SH-SY5Y (cell line): ENCODE results near the gene ROMO1.

ENCODE experiments used
- GATA2 ChIP-seq: IDR thresholded peaks from 2 replicates; pipeline ENCODE4 v1.6.1; 2011; ENCODE audit warnings: mild to moderate bottlenecking, low read depth, low read length
- GATA3 ChIP-seq: IDR thresholded peaks from 2 replicates; pipeline ENCODE4 v1.6.1; 2011; ENCODE audit warnings: low read depth, mild to moderate bottlenecking, low read length, moderate library complexity

The ROMO1 gene

DNA sequence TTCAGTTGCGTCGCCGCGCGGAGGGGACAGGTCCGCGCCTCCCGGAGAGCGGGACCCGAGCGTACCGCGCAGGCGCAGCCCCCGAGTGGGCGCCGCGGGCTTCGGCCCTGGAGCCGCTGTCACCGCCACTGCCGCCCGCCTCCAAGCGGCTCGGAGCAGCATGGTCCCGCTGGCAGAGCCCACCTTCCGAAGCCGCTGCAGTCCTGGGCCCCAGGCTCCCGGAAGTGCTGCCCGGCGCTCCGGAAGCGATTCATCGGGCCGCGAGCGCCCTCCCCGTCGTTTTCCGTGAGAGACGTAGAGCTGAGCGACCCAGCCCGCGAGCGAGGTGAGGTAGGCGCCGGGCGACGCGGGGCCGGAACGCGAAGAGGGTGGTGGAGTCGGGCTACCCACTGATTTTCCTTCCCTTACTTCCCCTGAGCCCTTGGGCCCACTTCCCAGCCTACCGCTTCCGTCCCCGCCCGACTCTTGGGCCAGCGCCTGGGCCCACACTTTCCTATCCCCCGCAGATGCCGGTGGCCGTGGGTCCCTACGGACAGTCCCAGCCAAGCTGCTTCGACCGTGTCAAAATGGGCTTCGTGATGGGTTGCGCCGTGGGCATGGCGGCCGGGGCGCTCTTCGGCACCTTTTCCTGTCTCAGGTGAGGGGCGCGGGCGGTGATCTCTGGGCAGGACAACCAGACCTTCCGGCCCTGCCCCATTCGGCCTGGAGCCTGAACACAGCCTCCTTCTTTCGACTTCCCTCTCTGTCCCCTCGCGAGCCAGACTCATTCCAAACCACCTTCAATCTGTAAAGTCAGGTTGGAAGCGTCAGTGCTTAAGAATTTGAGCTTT lies at the start of gene ROMO1, which contains the start of gene NFS1:
ROMO1 (plus strand) TSS at position 279 of the 830 bp plus-strand sequence; CDS start at position 507, 228 bp downstream.
NFS1 (minus strand) TSS at position 226 of the 830 bp plus-strand sequence; CDS start at position 162, 64 bp downstream.
- no peak for TF ChIP-seq GATA3
- no peak for TF ChIP-seq GATA2

DNA sequence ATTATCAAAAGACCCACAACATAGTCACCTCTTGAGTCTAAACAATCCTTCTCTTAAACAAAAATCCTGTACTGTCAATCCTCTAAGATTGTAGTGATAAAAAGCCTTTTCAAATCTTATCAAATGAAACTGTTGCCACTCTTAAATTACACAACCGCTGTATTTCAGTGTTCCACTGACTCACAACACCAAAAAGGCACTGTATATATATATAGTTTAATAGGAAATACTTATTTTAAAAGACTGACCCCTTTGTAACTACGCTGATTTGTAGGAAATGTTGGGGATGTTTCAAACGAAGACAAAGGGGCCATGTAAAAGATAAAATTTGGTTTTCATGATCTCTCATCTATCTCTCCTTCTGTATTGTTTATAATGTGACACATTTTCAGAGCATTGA lies 48.6 kb upstream of the ROMO1 start:
- TF ChIP-seq GATA3 (no peak), GATA2 (no peak)

DNA sequence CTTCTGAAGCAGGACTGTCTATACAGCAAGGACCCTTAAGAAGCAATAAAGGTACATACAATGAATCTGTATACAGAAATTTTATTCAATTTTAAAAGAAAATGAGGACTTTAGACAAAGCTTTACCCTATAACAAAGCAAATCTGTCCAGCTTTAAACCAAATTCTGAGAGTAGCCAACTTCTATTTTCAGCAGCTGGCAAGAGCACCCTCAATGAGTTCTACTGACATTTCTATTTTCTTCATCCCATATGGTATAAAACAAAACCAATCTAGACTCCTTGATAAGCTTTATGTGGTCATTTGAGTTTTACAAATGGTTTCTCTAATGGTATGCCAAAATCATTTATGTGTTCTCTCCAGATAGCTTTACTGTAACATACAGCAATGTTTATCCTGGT lies 47.2 kb upstream of the ROMO1 start:
- no peak for TF ChIP-seq GATA2
- TF ChIP-seq GATA3 = no peak

- TF ChIP-seq GATA2 (no peak), GATA3 (no peak)
Measured at GRCh38 chr20:35652641-35653429, 46.4 kb upstream of the ROMO1 start.

- TF ChIP-seq GATA3 (no peak), GATA2 (no peak)
Measured at GRCh38 chr20:35653430-35653734, 45.8 kb upstream of the ROMO1 start.

DNA sequence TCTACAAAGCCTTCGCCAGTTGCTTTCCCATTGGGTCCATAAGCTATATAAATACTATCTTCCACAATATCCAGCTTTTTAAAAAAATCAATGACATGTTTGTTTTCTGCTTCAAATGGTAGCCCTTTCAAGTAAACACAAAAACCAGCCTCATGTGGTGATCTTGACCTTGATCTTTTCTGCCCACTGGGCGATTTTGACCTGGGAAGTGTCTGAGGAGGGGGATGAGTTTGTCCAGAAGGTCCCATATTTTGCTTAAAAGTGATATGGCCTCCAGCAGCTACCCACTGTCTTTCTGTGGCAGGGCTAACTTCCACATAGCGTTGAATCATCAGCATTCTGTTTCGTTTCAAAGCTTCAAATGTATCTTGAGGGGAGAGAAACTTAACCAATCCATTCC lies 45.3 kb upstream of the ROMO1 start:
- TF ChIP-seq GATA2 (no peak), GATA3 (no peak)

GRCh38 chr20:35654415-35654814 lies 44.8 kb upstream of the ROMO1 start:
- no peak for TF ChIP-seq GATA2

DNA sequence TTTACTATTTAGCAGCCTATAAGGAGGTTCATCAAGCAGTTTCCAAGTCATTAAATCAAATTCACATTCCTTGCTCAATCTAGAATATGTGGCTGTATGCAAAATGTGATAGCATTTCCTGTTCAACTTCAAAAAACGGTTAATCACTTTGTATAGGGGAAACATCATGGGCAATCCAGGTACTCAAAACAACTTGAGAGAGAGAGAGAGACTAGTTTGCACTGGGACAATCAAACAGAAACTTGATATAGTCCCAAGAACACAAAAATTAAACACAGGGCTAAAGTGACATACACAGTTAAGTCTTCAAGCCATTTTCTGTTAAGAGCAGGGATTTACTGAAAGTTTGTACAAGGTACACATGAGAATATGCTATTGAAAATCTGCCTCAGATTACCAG lies 41.9 kb upstream of the ROMO1 start:
- TF ChIP-seq GATA3 = no peak
- TF ChIP-seq GATA2 = no peak

GRCh38 chr20:35660122-35660937 lies 38.9 kb upstream of the ROMO1 start:
- TF ChIP-seq GATA3 (no peak), GATA2 (no peak)

DNA sequence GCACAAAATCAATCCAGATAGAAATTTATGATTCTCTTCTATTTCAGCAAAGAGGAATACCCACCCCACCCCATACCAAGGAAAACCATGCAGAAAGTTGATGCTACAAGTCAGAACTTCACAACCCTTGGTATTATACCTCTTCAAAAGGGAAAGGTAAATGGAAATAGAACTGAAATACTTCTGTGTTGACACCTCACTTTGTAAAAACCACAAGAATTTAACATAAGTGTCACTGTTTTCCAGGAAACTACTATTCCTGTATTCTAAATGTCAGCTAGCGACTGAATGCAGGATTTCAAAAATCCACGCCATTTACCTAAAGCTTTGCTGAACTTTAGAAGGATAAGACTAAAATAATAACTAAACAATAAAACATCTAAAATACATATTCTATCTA lies 38.2 kb upstream of the ROMO1 start:
- TF ChIP-seq GATA3 (no peak), GATA2 (no peak)

DNA sequence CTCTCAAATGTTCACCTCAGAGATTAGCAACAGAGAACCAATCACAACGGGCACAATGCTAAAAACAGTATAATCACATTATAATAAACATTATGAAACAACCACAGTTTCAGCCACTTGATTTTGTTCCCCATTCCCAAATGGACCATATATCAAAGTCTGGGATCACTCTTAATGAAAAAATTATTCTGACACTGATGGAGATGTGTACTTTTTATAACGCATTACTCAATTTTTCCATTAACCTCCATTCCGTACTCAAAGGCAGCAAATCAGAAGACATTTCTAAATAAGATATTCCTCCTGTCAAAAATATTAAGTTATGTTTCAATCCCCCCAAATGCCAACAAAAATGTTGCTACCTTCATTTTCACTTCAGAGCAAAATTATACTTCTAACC lies 37.3 kb upstream of the ROMO1 start:
- TF ChIP-seq GATA2 (no peak), GATA3 (no peak)

- no peak for TF ChIP-seq GATA2
Measured at GRCh38 chr20:35662551-35662950, 36.7 kb upstream of the ROMO1 start.

GRCh38 chr20:35663516-35664465 lies 35.4 kb upstream of the ROMO1 start:
- TF ChIP-seq GATA3 (no peak), GATA2 (no peak)

DNA sequence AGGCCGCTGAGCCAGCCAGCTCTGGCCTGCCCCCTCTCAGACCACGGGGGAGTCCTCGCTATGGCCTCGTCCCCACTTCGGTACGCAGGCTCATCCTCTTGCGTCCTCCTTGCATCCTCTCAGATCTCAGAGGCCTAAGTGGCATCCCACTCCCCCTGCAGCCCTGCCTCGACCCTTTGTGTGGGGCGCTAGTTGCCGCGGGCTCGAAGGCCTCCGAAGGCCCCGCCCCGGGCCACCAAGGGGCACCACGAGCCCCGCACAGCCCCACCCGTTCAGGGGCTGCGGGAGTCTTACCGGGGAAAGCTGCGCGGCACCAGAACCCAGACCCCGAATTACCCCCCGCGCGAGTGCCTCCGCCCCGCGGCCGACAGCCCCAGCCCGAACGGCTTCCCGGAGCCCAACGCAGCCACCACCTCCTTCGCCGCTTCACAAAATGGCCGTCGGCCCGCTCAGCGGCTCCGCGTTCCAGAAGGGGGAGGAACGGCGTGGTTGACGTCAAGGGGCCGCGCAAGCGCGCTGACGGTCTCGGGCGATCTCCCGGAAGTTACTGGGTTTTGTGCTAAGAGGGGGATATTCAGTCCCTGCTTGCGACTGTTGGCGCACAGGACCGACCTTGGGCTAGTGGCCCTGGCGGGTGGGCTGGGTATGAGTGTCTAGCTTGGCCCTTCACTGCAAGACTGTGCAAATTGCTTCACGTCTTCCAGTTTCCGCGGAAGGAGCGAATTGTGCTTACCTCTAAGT lies 34.6 kb upstream of the ROMO1 start, which contains the start of the genes CPNE1 and RBM12:
CPNE1 (minus strand) TSS at position 435 of the 741 bp plus-strand sequence. CDS start 31,977 bp downstream, outside the sequence.
RBM12 (minus strand) TSS at position 435 of the 741 bp plus-strand sequence. CDS start 9,578 bp downstream, outside the sequence.
- no peak for TF ChIP-seq GATA3
- no peak for TF ChIP-seq GATA2
